GM19372 (cell line): ENCODE data around the gene HIGD2A.
"Not testable (repeated sequence)": the region's sequence is repeated elsewhere in the genome, so short reads cannot be mapped to it uniquely, and the experiment has no call there.

Source experiments
- ATAC-seq: cut with Tn5 transposase; IDR thresholded peaks from one replicate; pipeline ENCODE4 v1.9.1; 2021; ENCODE audit warnings: mild to moderate bottlenecking, low read depth, moderate library complexity; ENCODE audit not compliant: unreplicated experiment

Gene HIGD2A

GRCh38 chr5:176394096-176394495 lies 5.5 kb downstream of the HIGD2A start:
- ATAC-seq = no peak

GRCh38 chr5:176394881-176395675 lies 6.5 kb downstream of the HIGD2A start:
- ATAC-seq = no peak

- ATAC-seq = no peak
Measured at GRCh38 chr5:176396330-176396729, 7.8 kb downstream of the HIGD2A start.

- no peak for ATAC-seq
Measured at GRCh38 chr5:176397736-176398420, 9.3 kb downstream of the HIGD2A start.

- no peak for ATAC-seq
Measured at GRCh38 chr5:176400382-176401156, 12.0 kb downstream of the HIGD2A start.

- ATAC-seq = no peak
Measured at GRCh38 chr5:176401281-176402205, 13.0 kb downstream of the HIGD2A start.

GRCh38 chr5:176405656-176406435 lies 17.3 kb downstream of the HIGD2A start:
- no peak for ATAC-seq

- no peak for ATAC-seq
Measured at GRCh38 chr5:176406436-176407052, 18.0 kb downstream of the HIGD2A start.

GRCh38 chr5:176407456-176408251 lies 19.1 kb downstream of the HIGD2A start:
- no peak for ATAC-seq

GRCh38 chr5:176408252-176408573 lies 19.7 kb downstream of the HIGD2A start:
- ATAC-seq = not testable (repeated sequence)

GRCh38 chr5:176408590-176408989 lies 20.0 kb downstream of the HIGD2A start:
- no peak for ATAC-seq

- ATAC-seq = no peak
Measured at GRCh38 chr5:176409765-176410164, 21.2 kb downstream of the HIGD2A start.

GRCh38 chr5:176410486-176411180 lies 22.1 kb downstream of the HIGD2A start:
- ATAC-seq = no peak

- no peak for ATAC-seq
Measured at GRCh38 chr5:176412517-176413254, 24.1 kb downstream of the HIGD2A start.

- no peak for ATAC-seq
Measured at GRCh38 chr5:176413255-176413565, 24.7 kb downstream of the HIGD2A start.

- ATAC-seq = no peak
Measured at GRCh38 chr5:176413709-176414191, 25.2 kb downstream of the HIGD2A start.

GRCh38 chr5:176414704-176415103 lies 26.2 kb downstream of the HIGD2A start:
- no peak for ATAC-seq
